ENCODE measurements around the gene ZFP36L1. TPM values are rescaled to one million over a fixed set of nuclear protein-coding genes. Genes with fewer than 3 reads are reported as not detected.
A peak's percentile ranks its signal among the peaks of the same experiment; 100 is the strongest.
"Not testable (repeated sequence)": the region's sequence is repeated elsewhere in the genome, so short reads cannot be mapped to it uniquely, and the experiment has no call there.

ZFP36L1 gene
- total and polyA plus RNA-seq, 7 donors: 45.4 to 225 (median 117) TPM

- no peaks in the 10 kb centered on the region for H3K36me3 ChIP-seq (ENCODE audit: insufficient read depth in 1 of 2, low read depth in 1 of 2)
- TF ChIP-seq, protein P1, sequence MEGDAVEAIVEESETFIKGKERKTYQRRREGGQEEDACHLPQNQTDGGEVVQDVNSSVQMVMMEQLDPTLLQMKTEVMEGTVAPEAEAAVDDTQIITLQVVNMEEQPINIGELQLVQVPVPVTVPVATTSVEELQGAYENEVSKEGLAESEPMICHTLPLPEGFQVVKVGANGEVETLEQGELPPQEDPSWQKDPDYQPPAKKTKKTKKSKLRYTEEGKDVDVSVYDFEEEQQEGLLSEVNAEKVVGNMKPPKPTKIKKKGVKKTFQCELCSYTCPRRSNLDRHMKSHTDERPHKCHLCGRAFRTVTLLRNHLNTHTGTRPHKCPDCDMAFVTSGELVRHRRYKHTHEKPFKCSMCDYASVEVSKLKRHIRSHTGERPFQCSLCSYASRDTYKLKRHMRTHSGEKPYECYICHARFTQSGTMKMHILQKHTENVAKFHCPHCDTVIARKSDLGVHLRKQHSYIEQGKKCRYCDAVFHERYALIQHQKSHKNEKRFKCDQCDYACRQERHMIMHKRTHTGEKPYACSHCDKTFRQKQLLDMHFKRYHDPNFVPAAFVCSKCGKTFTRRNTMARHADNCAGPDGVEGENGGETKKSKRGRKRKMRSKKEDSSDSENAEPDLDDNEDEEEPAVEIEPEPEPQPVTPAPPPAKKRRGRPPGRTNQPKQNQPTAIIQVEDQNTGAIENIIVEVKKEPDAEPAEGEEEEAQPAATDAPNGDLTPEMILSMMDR (IDR thresholded peaks at IDR 0.05): no peak
- H3K4me1 ChIP-seq: peaks cover 4% of the 10 kb centered on the region
These were observed 26.3 kb downstream of the ZFP36L1 start for GRCh38 chr14:68766299-68767247.

DNA sequence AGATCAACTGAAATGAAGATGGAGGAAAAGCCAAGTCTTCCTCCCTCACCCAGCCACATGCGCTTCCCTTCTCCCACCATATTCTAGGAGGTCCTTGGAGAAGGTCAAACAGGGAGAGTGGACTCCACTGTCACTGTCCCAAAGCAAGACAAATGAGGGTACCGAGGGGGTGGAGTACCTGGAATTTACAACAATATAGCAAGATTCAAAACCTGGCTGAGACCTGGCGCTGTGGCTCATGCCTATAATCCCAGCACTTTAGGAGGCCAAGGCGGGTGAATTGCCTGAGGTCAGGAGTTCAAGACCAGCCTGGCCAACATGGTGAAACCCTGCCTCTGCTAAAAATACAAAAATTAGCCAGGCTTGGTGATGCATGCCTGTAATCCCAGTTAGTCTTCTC, 29.0 kb downstream of the ZFP36L1 start:
- H3K4me3 ChIP-seq; H3K4me1 ChIP-seq; H3K9me3 ChIP-seq; H3K27me3 ChIP-seq (ENCODE audit: insufficient read depth in 3 of 3, low read length in 2 of 3); intact Hi-C loops (cut with DNase I); DNase-seq; H3K36me3 ChIP-seq (ENCODE audit: insufficient read depth in 1 of 2, low read depth in 1 of 2); ATAC-seq: not testable (repeated sequence)
- 93 to 97% (median 97%) methylated on average over 4 of the region's 4 CpGs for WGBS, 3 donors
- peak overlapping the region; percentile 41 for H3K27ac ChIP-seq

More at GRCh38 chr14:68766299-68767247, 26.3 kb downstream of the ZFP36L1 start:
- no peak overlapping the region for H3K4me3 ChIP-seq
- ATAC-seq (no peak), DNase-seq (no peak)
- intact Hi-C loops (cut with DNase I): no loop called here
- WGBS, 3 donors: 78 to 91% (median 88%) methylated on average over 7 of the region's 7 CpGs
- H3K27ac ChIP-seq: no peak overlapping the region
- no peaks in the 10 kb centered on the region for H3K9me3 ChIP-seq
- no peaks in the 10 kb centered on the region for H3K27me3 ChIP-seq (ENCODE audit: insufficient read depth in 3 of 3, low read length in 2 of 3)

DNA sequence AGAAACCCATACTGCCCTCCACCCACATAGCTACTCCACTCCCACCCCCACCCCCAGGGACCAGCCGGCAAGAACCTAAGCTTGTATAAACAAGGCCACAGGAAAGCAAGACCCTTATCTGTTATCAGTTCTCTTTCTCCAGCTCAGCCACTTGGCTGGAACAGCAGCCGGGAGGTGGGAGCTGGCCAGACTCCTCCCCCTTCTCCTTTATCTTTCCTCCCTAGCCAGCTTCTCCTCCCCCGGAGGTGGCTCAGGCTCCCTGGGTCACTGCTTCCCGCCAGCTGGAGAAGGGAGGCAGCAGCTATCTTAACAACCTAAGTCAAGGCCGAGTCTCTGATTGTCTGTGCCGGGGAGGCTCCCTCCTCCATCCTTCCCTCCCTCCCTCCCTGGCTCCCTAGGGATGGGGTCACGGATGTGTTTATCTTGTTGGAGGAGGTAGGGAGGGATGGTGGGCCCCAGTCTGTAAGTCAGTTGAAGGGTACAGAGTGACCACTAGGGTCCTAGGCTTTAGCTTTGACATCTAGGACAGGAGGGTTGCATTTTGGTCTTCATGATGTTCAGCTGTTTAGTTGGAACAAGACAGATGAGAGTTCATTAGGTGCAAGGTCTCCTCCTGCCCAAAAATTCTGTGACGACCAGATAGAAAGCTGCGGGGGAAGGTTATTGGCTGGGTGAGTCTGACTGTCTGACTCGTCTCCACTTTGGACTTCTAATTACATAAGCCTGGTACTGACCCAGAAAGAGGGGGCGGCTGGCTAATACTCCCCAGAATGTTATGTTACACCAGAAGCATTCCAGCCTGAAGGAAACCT, 29.7 kb downstream of the ZFP36L1 start:
- 36 to 45% (median 39%) methylated on average over 11 of the region's 11 CpGs for WGBS, 3 donors
- intact Hi-C loops (cut with DNase I): no loop called here
- DNase-seq (peak; percentile 53 to 67), ATAC-seq (peak; percentile 34 to 49 (median 46))
- Histone ChIP-seq H3K27me3 (ENCODE audit: insufficient read depth in 3 of 3, low read length in 2 of 3) (no peaks in the 10 kb centered on the region), H3K4me1 (peaks cover 4% of the 10 kb centered on the region), H3K9me3 (no peaks in the 10 kb centered on the region), H3K36me3 (ENCODE audit: insufficient read depth in 1 of 2, low read depth in 1 of 2) (no peaks in the 10 kb centered on the region), H3K27ac (peak overlapping the region; percentile 41), H3K4me3 (no peak overlapping the region)
- TF ChIP-seq, protein P1 (IDR thresholded peaks at IDR 0.05): no peak

DNA sequence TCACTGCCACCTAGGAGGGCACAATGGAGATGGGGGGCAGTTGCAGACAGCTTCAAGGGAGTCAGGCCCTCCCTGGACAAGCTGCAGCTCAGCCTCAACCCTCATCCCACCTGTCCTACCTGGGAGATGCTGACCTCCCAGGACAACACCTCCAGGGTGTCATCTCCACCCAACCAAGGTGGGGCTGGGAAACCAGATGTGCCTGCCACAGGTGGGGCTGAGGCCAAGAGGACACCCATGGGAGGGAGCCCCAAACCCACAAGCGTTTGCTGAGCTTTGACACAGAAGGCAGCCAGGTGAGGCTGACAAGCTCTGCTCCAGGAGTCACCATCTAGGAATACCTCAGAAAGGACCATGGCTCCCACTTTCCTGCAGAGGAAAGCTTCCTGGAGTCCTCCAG, 31.5 kb downstream of the ZFP36L1 start:
- TF ChIP-seq, protein P1 (IDR thresholded peaks at IDR 0.05): no peak
- Histone ChIP-seq H3K27me3 (ENCODE audit: insufficient read depth in 3 of 3, low read length in 2 of 3) (no peaks in the 10 kb centered on the region), H3K27ac (no peak overlapping the region), H3K9me3 (no peaks in the 10 kb centered on the region), H3K4me1 (peaks cover 13% of the 10 kb centered on the region), H3K4me3 (no peak overlapping the region), H3K36me3 (ENCODE audit: insufficient read depth in 1 of 2, low read depth in 1 of 2) (no peaks in the 10 kb centered on the region)
- ATAC-seq: no peak
- intact Hi-C loops (cut with DNase I): no loop called here
- WGBS, 3 donors: 83 to 90% (median 87%) methylated on average over 1 of the region's 1 CpG
- no peak for DNase-seq

GRCh38 chr14:68760761-68761160, 32.1 kb downstream of the ZFP36L1 start:
- Histone ChIP-seq H3K36me3 (ENCODE audit: insufficient read depth in 1 of 2, low read depth in 1 of 2) (no peaks in the 10 kb centered on the region), H3K27ac (no peak overlapping the region), H3K9me3 (no peaks in the 10 kb centered on the region), H3K4me1 (peaks cover 13% of the 10 kb centered on the region), H3K27me3 (ENCODE audit: insufficient read depth in 3 of 3, low read length in 2 of 3) (no peaks in the 10 kb centered on the region), H3K4me3 (no peak overlapping the region)
- intact Hi-C loops (cut with DNase I): no loop called here
- ATAC-seq (no peak), DNase-seq (no peak)
- 90 to 97% (median 90%) methylated on average over 2 of the region's 2 CpGs for WGBS, 3 donors
- TF ChIP-seq, protein P1 (IDR thresholded peaks at IDR 0.05): no peak
